Kidney (tissue), 14 donors: Measurements from ENCODE around the gene BCL2L13. TPM values are rescaled to one million over a fixed set of nuclear protein-coding genes. Genes with fewer than 3 reads are reported as not detected.

Experiments used
- DNase-seq, 5 donors: peaks; one replicate each; pipeline ENCODE4 v3.0.0-alpha.2; 2013 to 2020
- FAIRE-seq: peaks from 2 replicates; lab custom pipeline; 2012; peaks lifted over from hg19 to GRCh38; lab: Jason Lieb, UNC
- H3K27ac ChIP-seq, 2 donors: one replicate each; pipeline ENCODE4 v1.7.0; 2013; ENCODE audit warnings: low read depth in 2 of 2, low read length in 2 of 2, inconsistent platforms in 1 of 2
- H3K27me3 ChIP-seq: one replicate; pipeline ENCODE4 v1.7.1; 2013; ENCODE audit warnings: low read length, inconsistent platforms; ENCODE audit not compliant: control insufficient read depth, insufficient read depth
- H3K36me3 ChIP-seq, 3 donors: one replicate each; pipeline versions ENCODE4 v1.7.0 to v1.7.1; 2013; ENCODE audit warnings: low read length in 3 of 3, control low read depth in 1 of 3, inconsistent platforms in 1 of 3; ENCODE audit not compliant: insufficient read depth in 3 of 3, control insufficient read depth in 2 of 3
- H3K4me1 ChIP-seq, 3 donors: one replicate each; pipeline versions ENCODE4 v1.7.0 to v1.7.1; 2013; ENCODE audit warnings: low read length in 3 of 3, inconsistent platforms in 1 of 3, low read depth in 1 of 3; ENCODE audit not compliant: control insufficient read depth in 2 of 3, insufficient read depth in 2 of 3
- H3K4me3 ChIP-seq, 3 donors: one replicate each; pipeline versions ENCODE4 v1.7.0 to v1.8.1; 2013; ENCODE audit warnings: low read length in 3 of 3, control low read depth in 1 of 3, inconsistent platforms in 1 of 3
- H3K9ac ChIP-seq, 3 donors: one replicate each; pipeline versions ENCODE4 v1.7.0 to v1.7.1; 2013; ENCODE audit warnings: low read length in 3 of 3, control low read depth in 1 of 3, inconsistent platforms in 1 of 3
- H3K9me3 ChIP-seq, 3 donors: one replicate each; pipeline versions ENCODE4 v1.7.0 to v1.7.1; 2013; ENCODE audit warnings: low read length in 3 of 3, control low read depth in 1 of 3, inconsistent platforms in 1 of 3; ENCODE audit not compliant: control insufficient read depth in 2 of 3, insufficient read depth in 1 of 3
- CTCF ChIP-seq: IDR thresholded peaks from 3 replicates; pipeline ENCODE4 v1.5.1; 2012; ENCODE audit warnings: mild to moderate bottlenecking, moderate library complexity, borderline replicate concordance; ENCODE audit not compliant: insufficient read depth; ENCODE audit errors: extremely low read depth
- intact Hi-C: fragments of 100-400 bp; cut with DNase I; formaldehyde crosslinking; loops from one replicate; pipeline ENCODE4 v1.11.1; 2022
- polyA plus RNA-seq: library from polyadenylated mRNA; stranded (reverse); fragments of 350-450 nt; fragmentation: Illumina TruSeq; extraction: RNeasy Lipid Tissue Mini Kit (QIAGEN cat#74804); gene quantifications from one replicate; pipeline ENCODE4 v1.2.3, GENCODE V29; 2014; ENCODE audit warnings: low read depth, low replicate concordance; ENCODE audit not compliant: insufficient read depth
- total RNA-seq: library from RNA; stranded (reverse); fragmentation: NEBNext Ultra II Directional; extraction: Animal tissue kit (Norgen Biotek cat#: 25700); gene quantifications from one replicate; pipeline ENCODE4 v1.2.1, GENCODE V29; 2021
- donor health status: control.
- donor health status: control.
- donor health status: control.
- donor health status: control.
- donor health status: control.
- donor health status: DM: yes; HTN: yes; CAD: no.
- donor health status: Normal renal cell carcinoma (clear cell type).

Gene BCL2L13
- total and polyA plus RNA-seq, 2 donors from 2014 or later: 43.8 to 50.5 TPM

- Histone ChIP-seq H3K4me3 (no peak overlapping the region), H3K9me3 (no peaks in the 10 kb centered on the region), H3K36me3 (peaks cover 0 to 28% (median 23%) of the 10 kb centered on the region in 3 donors), H3K27me3 (no peaks in the 10 kb centered on the region), H3K4me1 (no peaks in the 10 kb centered on the region), H3K9ac (no peak overlapping the region), H3K27ac (no peak overlapping the region)
- DNase-seq (no peak), FAIRE-seq (no peak)
- intact Hi-C loops: no loop called here
- TF ChIP-seq CTCF: no peak
Measured at GRCh38 chr22:17724678-17725499, 86.3 kb downstream of the BCL2L13 start.

GRCh38 chr22:17725500-17725796 is 86.9 kb downstream of the BCL2L13 start:
- Histone ChIP-seq H3K4me1 (no peaks in the 10 kb centered on the region), H3K9ac (no peak overlapping the region), H3K27me3 (no peaks in the 10 kb centered on the region), H3K4me3 (no peak overlapping the region), H3K36me3 (peaks cover 0 to 33% (median 29%) of the 10 kb centered on the region in 3 donors), H3K27ac (no peak overlapping the region), H3K9me3 (no peaks in the 10 kb centered on the region)
- TF ChIP-seq CTCF: no peak
- DNase-seq (no peak), FAIRE-seq (no peak)
- intact Hi-C loops: no loop called here

- H3K9ac ChIP-seq: no peak overlapping the region
- no peak for DNase-seq
- intact Hi-C loops: no loop called here
Measured at GRCh38 chr22:17726006-17726927, 87.7 kb downstream of the BCL2L13 start.

More at GRCh38 chr22:17726006-17726927, 87.7 kb downstream of the BCL2L13 start:
- Histone ChIP-seq H3K4me3 (no peak overlapping the region), H3K9me3 (no peaks in the 10 kb centered on the region), H3K4me1 (peaks cover 0 to under 1% (median under 1%) of the 10 kb centered on the region in 3 donors), H3K36me3 (peaks cover 0 to 37% (median 31%) of the 10 kb centered on the region in 3 donors), H3K27ac (no peak overlapping the region), H3K27me3 (no peaks in the 10 kb centered on the region)
- TF ChIP-seq CTCF: no peak
- FAIRE-seq: no peak
